GM21717 (cell line): Measurements from ENCODE around the gene NSUN6.
A peak's percentile ranks its signal among the peaks of the same experiment; 100 is the strongest.

Experiments used
- ATAC-seq: cut with Tn5 transposase; IDR thresholded peaks from one replicate; pipeline ENCODE4 v1.9.1; 2021; ENCODE audit warnings: mild to moderate bottlenecking, moderate library complexity; ENCODE audit not compliant: unreplicated experiment

The NSUN6 gene, protein sequence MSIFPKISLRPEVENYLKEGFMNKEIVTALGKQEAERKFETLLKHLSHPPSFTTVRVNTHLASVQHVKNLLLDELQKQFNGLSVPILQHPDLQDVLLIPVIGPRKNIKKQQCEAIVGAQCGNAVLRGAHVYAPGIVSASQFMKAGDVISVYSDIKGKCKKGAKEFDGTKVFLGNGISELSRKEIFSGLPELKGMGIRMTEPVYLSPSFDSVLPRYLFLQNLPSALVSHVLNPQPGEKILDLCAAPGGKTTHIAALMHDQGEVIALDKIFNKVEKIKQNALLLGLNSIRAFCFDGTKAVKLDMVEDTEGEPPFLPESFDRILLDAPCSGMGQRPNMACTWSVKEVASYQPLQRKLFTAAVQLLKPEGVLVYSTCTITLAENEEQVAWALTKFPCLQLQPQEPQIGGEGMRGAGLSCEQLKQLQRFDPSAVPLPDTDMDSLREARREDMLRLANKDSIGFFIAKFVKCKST

DNA sequence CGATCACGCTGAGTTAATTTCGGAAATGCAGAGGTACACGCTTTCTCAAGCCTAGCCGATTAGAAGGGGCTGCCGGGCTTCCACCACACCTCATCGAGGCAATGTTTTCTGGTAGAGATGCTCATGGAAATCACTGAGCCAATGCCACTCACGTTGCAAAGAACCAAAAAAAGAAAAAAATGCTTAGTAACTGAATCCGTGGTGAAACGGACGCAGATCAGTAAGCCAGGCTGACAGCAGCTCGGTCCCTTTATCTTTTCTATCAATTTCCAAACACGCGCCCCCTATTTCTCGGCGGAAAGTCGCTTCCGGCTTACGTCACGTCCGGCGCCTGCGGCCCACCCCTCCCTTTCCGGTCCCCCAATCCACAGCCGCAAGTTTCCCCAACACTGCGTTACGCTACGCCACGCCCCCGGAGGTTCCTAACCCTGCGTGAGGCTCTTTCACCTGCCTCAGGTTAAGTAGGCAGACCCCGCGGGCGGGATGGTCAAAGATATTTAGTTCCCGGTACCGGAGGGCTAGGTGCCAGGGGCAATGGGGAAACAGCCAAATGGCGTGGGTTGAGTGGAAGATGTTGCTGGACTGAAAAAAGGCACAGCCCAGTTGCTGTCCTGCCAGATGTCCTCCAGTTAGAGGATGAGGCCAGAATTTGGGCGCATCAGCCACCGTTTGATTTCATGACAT, at the start of gene NSUN6:
TSS of gene NSUN6 (minus strand) at position 264 of the 684 bp plus-strand sequence. CDS start 384 bp downstream, outside the sequence.
- peak; percentile 95 for ATAC-seq

DNA sequence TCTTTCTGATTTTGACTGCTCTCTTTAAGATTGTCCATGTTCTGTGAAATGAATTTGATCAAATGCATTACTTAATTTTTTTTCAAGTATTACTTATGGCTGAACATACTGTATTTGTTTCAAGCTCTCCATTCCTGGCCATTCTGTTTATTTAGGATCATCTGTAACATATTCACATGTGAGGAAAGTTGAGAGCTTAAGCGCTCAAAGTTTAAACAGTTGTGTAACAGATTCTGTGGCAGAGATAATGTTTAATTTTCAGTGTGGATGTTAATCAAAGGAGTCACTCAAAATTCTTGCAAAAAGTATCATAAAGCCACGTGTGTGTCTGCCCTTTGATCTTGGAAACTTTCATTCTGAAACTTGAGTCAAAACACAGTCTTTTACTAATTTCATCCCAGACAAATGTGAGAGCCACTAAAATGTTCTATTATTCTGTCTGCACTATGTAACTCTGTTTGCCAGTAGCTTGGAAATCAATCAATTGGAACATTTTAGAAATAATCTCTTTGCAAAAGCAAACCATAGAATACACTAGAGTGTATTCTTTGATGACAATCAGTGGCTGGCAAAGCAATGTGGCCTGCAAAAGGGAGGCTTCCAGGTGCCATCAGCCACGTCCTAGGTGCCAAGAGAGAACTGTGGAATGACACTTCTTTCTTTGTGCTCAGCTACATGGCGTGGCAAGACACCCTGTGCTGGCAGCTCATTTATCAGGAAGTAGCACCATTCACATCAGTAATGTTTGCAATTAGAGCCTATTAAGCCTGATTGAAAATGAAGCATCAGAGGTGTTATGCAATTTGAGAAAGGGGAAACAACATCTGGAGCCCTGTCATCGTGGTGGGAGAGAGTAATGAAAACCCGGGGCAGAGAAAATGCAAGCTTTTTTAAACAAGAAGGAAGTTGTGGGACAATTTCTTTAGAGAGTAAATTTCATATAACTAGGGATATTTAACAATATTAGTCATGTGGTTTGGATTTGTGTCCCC, 48.8 kb upstream of the NSUN6 start:
- no peak for ATAC-seq

DNA sequence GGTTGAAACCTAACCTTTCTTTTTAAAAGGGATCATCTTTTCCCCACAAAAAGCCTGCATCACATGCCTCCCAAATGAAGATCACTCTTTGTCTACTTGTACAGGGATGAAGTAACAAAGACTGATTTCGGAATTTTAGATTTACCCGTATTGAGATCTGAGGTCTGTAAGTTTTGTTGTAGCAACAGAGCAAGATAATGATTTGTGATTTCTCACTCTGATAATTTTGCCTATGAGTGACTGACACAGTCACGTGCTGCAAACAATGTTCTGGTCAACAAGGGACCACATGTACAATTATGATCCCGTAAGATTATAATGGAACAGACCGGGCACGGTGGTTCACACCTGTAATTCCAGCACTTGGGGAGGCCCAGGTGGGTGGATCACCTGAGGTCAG, 39.2 kb upstream of the NSUN6 start:
- no peak for ATAC-seq

DNA sequence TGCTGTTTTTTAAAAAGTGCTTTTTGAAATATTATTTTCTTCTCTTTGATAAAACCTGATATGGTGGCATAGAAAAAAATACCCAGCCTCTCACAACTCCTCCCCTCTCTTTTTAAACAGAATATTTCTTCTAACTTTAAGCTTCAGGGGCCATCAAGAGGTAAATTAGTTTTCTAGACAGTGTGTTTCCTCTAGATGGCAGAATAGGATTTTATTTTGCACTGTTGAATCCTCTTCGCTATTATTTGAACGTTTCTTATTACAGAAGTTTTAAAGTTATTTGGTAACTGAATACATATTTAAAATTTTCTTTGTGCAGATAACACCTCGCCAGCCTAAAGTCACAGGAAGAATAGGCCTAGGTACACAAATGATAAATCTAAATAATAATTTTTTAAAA, 38.1 kb upstream of the NSUN6 start:
- no peak for ATAC-seq

DNA sequence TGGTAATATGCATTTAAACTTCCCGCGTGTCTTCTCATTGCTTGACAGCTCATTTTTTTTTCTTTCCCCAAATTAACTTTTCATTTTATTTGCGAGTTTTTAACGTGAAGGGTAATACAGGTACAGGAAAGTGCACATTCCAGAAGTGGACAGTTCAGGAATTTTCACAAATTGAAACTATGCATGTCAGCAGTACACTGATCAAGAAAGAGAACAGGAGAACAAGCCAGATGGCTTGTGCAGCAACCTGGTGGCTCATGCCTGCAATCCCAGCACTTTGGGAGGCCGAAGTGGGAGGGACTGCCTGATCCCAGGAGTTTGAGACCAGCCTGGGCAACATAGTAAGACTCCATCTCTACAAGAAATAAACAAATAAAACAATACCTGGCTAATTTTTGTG, 36.3 kb upstream of the NSUN6 start:
- no peak for ATAC-seq

DNA sequence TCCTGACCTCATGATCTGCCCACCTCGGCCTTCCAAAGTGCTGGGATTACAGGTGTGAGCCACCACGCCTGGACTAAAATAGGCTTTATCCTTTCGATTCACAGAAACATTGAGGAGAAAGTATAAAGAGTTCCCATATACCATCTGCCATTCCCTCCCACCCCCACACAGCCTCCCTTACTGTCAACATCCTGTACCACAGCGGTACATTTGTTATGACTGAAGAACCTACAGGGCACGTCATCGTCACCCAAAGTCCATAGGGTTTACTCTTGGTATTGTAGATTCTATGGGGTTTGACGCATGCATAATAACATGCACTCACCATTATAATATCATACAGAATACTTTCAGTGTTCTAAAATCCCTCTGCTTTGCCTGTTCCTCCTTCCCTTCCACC, 35.8 kb upstream of the NSUN6 start:
- no peak for ATAC-seq

DNA sequence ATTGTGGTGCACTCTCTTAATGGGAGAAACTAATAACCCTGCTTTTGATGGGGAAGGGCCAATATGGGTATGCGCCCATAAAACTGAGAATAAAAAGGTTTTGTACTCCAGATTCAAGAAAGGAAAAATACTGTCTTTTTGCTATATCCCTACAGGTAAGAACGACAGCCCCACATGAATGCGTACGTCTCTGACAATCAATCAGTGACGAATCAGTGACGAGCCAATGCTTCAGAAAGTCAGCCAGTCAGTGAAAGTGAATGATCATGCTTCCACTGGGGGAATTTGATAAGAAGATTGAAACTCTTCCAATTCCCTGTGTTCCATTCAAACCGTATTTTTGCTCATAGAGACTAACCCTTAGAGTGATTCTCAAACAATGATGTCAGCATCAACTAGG, 34.2 kb upstream of the NSUN6 start:
- ATAC-seq, result no peak

DNA sequence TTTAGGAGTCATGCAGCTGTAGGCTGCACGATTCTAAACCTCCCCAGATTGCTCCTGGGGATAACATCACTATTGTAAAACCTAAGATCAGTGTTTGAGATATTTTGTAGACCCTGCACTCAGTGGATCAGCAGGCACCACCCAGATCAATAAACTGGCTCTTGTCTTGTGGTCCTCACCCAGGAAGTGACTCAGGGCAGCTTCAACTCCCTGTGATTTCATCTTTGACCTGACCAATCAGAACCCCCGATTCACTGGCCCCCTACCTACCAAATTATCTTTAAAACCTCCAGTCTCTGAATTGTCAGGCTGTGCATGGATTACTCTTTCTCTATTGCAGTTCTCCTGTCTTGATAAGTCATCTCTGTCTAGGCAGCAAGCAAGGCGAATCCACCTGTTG, 33.6 kb upstream of the NSUN6 start:
- ATAC-seq, result no peak

DNA sequence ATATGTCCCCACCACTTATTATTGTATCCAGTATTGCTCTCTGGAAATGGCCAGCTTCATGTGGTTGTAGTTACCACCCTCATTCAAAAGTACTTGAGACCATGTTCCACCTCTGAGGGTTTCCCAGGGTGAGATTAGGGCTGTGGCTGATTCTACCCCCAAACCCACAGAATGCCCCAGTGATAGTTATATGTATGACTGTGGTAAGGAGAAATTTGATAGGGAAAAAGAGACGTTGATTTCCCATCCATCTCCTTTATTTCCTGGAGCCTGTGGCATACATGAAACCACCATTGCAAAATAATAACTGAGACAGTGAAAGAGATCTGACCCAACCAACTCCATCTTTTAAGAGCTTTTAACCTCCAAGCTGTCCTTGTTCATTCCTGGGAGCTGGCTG, 33.0 kb upstream of the NSUN6 start:
- no peak for ATAC-seq

DNA sequence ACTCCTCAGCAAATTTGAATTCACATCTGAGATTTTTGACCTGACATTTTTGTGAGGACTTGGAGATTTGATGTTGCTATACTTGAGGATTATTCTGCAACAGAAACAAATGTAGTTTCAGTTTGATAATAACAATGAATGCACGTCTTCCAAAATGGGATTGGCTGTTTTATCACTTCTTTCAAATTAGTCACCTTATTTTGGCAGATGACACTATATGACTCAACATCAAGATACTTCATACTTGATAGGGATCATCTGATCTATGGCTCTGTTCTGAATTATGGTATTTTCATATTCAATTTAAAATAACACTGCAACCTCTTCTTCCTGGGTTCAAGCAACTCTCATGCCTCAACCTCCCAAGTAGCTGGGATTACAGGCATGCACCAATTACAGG, 32.0 kb upstream of the NSUN6 start:
- ATAC-seq, result no peak

DNA sequence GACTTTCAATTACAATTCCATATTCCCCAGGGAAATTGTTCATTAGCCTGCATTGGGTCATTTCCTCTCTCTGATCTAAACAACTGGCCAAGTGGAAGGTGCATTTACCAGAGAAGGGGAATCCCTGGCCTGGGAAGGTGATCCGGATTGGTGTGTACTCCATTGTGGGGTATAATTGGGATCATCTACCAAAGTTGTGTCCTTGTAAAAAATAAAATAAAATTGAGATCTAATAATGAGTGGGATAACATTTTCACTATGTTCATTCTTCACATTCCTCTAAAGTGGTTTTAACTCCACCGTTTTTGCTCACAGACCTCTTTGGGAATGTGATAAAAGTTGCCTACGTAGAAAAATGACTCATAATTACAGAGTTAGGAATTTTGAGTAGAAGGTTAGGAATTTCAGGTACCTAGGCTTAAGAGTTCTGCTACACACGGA, 30.6 kb upstream of the NSUN6 start:
- no peak for ATAC-seq

DNA sequence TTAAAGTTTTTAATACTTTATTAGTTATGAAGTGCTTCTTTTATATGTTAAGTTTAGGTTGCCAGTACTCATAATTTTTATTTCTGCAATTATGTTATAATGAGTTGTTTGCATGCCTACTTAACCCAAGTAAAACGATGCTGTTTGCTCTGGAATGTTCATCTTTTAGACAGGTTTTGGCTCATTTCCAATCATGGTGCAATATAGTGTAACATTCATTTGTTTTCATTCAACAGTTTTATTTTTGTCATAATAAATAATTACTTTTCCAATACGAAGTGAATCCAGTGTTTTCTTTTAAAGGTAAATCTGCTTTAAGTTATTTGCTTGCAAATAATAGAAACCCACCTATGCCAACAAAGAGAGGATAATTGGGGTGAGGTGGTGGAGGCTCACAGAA, 30.0 kb upstream of the NSUN6 start:
- ATAC-seq, result no peak

DNA sequence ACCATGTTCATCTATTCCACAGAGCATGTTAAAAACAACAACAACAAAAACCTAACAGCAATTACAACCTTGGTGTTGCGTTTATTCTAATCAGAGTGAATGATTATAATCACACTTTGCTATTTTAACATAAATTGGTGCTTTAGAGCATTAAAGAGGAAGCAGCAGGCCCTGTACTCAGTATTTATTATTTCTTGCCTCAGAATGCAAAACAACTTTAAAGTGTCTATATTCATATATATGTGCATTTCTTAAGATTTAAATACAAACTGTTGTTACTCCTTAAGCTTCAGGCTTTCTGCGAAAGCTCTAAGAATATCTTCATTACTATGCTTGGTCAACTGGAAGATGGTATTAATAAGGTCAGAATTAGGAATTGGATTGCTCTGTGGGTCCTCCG, 29.4 kb upstream of the NSUN6 start:
- ATAC-seq, result no peak

DNA sequence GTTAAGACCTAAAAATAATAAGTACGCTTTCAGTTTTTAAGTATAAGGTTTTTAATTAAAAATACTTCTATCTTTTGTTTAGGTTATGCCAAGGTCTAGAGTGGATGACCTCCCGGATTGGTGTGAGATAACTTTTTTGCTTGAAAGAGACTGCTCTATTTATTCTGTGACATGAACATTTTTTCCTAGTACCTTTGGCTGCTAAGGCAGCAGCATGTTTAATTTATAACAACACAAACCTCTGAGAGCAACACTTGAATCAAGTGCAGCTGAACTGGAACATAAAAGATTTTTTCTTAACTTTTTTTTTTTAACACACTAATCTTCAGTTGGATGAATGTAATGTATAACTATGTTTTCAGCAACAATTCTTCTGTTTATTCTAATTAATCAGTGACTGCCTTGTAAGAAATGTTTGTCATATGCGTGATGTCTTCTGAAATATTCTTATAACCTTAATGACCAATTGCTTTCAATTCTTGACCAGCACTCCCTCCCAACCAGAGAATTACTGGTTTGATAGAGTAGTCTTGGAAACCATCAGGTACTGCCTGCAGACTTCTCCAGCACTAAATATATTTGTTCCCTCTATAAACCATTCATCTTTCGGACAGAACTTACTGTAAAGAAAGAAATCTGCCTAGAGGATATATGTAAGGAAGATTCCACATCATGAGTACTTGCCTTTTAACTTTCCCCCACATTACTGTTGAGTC, 23.9 kb upstream of the NSUN6 start:
- no peak for ATAC-seq

DNA sequence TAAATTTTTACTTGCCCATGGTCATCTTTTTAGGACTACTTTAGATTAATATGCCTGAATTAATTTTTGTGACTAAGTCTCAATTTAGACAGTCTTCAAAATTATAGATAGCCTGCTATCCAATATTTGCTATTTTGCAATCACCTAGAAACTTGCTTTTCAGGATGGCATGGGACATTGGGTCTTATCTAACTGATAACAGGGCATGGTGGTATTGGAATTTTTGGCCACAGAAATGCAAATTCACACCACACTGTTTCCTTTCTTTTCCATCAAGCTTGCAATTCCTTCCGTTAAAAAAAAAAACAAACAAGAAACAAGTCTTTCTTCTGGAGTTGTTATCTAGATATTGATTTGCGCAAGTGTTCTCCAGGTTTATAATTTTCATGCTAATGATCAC, 16.6 kb upstream of the NSUN6 start:
- ATAC-seq, result no peak

DNA sequence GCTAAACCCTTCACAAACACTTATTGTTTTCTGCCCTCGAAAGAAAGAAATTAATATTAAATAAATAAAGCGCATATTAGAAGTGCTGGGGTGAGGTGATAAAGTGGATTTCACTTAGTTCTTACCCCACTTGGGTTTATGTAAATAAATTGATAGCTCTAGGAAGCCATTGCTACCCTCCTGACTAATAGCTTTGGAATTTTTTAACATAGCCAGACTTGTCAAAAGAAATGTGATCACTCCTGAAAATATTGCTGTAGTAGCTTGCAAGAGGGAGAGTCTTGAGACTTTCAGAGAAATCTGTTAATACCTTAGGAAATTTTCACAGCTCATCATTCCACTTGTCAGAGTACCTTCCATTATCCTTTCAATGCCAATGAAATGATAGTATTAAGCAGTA, 15.4 kb upstream of the NSUN6 start:
- no peak for ATAC-seq

DNA sequence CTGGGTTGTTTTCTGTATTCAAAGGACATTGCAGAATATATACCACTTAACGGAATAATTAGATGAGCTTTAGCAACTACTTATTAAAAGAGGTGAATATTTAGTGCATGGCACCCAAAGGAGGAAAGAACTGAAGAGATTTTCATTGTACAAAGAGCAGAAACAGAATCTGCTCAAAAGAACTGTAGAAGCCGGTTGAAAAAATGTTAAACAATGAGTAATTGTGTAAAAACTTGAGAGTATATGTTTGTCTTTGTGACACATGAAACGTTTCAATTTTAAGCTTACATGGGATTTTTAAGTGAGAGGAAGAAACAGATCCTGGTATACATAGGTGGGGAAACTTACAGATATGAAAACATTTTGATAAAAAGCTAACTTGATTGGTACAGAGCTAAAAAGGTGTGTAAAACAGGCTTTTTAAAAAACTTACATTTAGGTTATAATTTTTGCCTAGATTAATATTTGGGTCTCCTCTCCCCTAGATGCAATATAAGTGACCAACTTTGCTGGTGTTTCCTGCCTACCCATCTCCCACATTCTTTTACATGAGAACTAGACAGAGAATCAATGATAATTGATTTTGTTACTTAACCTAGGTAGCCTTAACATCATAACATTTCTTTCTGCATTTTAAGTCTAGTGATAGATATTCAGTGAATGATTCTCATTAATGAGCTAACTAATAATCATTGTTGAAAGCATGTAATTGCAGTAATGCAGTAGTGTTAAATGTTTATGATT, 14.6 kb upstream of the NSUN6 start:
- no peak for ATAC-seq

DNA sequence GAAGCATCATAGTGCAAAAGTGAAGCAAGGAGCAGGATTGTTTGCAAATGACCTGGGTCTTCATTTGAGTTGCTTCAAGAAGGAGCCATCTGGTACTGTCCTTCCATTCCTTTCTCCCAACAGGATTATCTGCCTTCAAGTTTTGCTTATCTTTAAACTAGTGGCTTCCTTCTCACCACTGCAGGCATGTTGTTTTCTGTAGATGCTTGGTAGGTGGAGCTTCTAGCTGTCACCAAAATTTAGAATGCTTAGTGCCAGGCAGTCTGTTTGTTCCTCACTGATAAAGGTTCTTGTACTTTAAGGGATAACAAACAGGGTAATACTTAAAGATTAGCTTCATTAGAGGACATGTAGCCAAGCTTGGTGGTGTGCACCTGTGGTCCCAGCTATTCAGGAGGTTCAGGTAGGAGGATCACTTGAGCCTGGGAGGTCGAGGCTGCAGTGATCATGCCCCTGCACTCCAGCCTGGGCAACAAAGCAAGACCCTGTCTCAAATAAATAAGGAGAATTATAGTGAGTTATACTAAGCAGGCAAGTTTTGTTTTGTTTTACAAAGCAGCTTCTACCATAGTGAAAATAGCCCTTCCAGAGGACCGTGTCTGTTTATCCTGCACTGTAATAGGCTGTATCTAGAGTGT, 13.6 kb upstream of the NSUN6 start:
- ATAC-seq, result no peak

DNA sequence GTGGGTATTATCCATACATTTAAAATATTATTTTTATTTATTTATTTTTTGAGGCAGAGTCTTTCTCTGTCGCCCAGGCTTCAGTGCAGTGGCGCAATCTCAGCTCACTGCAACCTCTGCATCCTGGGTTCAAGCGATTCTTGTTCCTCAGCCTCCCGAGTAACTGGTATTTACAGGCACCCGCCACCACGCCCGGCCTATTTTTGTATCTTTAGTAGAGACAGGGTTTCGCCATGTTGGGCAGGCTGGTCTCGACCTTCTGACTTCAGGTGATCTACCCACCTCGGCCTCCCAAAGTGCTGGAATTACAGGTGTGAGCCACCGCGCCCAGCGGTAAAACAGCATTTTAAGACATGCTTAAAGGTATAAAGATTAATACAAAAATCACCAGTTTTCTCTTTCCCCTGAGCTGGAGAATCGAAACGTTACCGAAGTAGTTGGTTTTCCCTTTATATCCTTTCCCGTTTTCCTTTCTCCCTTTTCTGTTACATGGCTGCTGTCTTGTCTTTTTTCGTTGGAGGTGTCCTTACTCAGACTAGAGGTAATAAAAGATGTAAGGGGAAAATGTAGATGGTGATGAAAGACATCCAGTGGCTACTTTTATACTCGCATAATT, 9.5 kb upstream of the NSUN6 start:
- no peak for ATAC-seq
